Fibroblast of lung (primary cell): ENCODE measurements around the gene FLNB.

ENCODE experiments used
- CTCF ChIP-seq, 2 donors: IDR thresholded peaks in 1 of 2; conservative IDR thresholded peaks in 1 of 2; 1 replicate in 1 of 2; 2 replicates in 1 of 2; pipeline ENCODE4 v1.5.1; 2011 to 2012; ENCODE audit warnings: low read length in 2 of 2, control low read depth in 1 of 2, inconsistent platforms in 1 of 2, low read depth in 1 of 2, mild to moderate bottlenecking in 1 of 2
- EZH2 ChIP-seq: IDR thresholded peaks from 2 replicates; pipeline ENCODE4 v1.5.1; 2012; ENCODE audit warnings: low read length, control low read depth, mild to moderate bottlenecking; ENCODE audit errors: missing control alignments

DNA sequence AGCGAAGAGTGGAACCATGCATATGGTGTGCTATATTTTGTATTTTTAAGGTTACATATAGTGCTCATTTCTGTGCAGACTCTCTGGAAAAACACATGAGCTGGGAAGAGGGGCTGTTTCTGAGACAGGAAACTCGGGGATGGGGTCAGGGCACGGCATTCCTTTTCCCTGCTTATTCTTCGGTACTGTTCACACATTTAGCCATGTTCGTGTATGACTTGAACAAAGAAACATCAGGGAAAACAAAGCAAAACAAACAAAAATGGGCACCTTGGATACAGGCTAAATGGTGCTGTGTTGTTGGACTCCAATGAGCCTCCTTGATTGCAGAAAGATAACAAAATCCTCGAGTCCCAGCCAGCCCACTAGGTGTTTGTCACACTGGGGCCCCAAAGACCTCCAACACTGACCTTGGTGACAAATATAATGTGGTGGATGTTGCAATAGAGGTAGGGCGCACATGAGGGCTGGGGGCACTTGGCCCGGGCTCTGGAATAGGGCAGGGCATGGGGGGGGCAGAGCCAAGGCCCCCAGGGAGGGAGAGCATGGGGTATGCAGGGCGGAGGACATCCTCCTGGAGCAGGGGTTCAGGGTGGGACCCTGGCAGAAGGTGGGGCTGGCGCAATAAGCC lies 183.3 kb downstream of the FLNB start:
- TF ChIP-seq CTCF (conservative IDR thresholded peaks at IDR 0.05 in 1 of 2, IDR thresholded peaks at IDR 0.05 in 1 of 2; ENCODE audit: low read depth in 1 of 2, low read length in 2 of 2) (no peak), EZH2 (no peak)
